ENCODE data around the gene DAPK2.

DNA sequence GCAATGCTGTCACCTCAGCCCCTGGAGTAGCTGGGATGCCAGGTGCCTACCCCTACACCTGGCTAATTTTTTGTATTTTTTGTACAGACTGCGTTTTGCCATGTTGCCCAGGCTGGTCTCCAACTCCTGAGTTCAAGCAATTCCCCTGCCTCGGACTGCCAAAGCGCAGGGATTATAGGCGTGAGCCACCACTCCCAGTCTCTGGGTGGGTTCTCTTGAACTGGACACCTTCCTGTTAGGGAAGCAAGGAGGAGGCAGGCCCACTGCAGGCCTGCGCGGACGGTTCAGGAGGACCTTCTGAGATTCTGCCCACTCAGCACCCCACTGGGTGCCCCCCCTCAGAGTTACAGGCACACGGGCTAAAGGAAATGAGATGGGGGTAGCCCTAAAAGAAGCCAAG is 138.8 kb downstream of the DAPK2 start:
- TF ChIP-seq POLR2A (IDR thresholded peaks at IDR 0.05) = no peak
- TF ChIP-seq, protein P1, sequence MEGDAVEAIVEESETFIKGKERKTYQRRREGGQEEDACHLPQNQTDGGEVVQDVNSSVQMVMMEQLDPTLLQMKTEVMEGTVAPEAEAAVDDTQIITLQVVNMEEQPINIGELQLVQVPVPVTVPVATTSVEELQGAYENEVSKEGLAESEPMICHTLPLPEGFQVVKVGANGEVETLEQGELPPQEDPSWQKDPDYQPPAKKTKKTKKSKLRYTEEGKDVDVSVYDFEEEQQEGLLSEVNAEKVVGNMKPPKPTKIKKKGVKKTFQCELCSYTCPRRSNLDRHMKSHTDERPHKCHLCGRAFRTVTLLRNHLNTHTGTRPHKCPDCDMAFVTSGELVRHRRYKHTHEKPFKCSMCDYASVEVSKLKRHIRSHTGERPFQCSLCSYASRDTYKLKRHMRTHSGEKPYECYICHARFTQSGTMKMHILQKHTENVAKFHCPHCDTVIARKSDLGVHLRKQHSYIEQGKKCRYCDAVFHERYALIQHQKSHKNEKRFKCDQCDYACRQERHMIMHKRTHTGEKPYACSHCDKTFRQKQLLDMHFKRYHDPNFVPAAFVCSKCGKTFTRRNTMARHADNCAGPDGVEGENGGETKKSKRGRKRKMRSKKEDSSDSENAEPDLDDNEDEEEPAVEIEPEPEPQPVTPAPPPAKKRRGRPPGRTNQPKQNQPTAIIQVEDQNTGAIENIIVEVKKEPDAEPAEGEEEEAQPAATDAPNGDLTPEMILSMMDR (IDR thresholded peaks at IDR 0.05 in 4 of 5, conservative IDR thresholded peaks at IDR 0.05 in 1 of 5) = no peak
